HAP-1 (cell line): ENCODE measurements around the gene CCDC50.

Source experiments
- DNase-seq, 2 experiments: peaks; one replicate each; pipeline ENCODE4 v3.0.0-alpha.2; 2016 to 2020; ENCODE audit warnings: low spot score in 2 of 2
- H3K27me3 ChIP-seq: fragments of 250-450 bp; sonication (Bioruptor Pico); 2 replicates; pipeline ENCODE4 v1.5.1; 2020; ENCODE audit warnings: low read depth, mild to moderate bottlenecking, moderate library complexity
- H3K36me3 ChIP-seq: fragments of 250-450 bp; sonication (Bioruptor Pico); replicated peaks from 2 replicates; pipeline ENCODE4 v1.5.1; 2020; ENCODE audit warnings: mild to moderate bottlenecking
- H3K4me1 ChIP-seq: fragments of 250-450 bp; sonication (Bioruptor Pico); 2 replicates; pipeline ENCODE4 v1.5.1; 2020; ENCODE audit warnings: mild to moderate bottlenecking
- H3K4me3 ChIP-seq: fragments of 250-450 bp; sonication (Bioruptor Pico); 2 replicates; pipeline ENCODE4 v1.5.1; 2020; ENCODE audit warnings: mild to moderate bottlenecking, moderate library complexity
- H3K9me3 ChIP-seq: fragments of 250-450 bp; sonication (Bioruptor Pico); 2 replicates; pipeline ENCODE4 v1.5.1; 2020; ENCODE audit warnings: mild to moderate bottlenecking, moderate library complexity
- in situ Hi-C: fragments of 300-500 bp; cut with MboI; formaldehyde crosslinking; loops from 3 replicates; pipeline ENCODE4 v1.14.3; 2020; ENCODE audit warnings: low sequenced_read_pairs, inconsistent platforms, mixed read lengths

CCDC50 gene, protein sequence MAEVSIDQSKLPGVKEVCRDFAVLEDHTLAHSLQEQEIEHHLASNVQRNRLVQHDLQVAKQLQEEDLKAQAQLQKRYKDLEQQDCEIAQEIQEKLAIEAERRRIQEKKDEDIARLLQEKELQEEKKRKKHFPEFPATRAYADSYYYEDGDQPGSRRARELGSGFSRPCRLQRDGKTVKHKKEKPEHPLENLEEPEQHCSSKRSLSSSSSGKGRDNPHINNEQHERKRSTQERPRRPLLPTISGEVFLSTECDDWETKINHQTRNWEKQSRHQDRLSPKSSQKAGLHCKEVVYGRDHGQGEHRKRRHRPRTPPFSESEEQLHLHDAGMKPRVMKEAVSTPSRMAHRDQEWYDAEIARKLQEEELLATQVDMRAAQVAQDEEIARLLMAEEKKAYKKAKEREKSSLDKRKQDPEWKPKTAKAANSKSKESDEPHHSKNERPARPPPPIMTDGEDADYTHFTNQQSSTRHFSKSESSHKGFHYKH

DNA sequence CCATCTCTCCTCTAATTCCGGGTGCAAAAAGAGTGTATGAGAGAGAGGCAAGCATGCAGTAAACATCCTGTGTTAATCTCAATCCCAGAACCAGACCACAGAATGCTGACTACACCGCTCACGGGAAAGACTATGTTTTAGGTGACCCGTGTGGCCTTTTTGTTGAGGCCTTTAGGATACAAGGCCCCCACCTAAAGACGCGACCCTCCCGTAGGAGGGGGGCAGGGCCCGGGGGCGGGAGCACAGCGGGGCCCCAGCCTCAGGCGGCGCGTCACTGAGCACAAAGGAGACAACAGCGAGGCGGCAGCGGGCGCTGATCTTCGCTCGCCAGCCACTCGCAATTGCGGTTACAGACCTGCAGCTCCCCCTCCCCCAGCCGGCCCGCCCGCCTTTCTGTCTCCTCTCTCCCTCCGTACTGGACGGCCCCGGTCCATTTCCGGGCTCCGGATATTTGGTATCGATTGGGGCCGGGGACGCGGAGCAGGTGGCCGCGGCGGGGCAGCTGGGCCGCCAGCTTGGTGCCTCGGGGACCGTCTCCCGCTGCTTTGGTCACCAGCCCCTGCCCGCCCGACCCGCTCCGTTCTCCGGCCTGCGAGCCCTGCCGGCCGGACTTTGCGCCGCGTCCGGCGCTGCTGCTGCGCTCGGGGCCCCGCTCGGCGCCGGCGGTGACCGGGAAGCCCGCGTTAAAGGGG lies at the start of gene CCDC50:
Gene CCDC50 (plus strand): TSS at position 433 of the 692 bp plus-strand sequence. CDS start 281 bp downstream, outside the sequence.
- no peaks in the 10 kb centered on the region for H3K27me3 ChIP-seq
- peak within 1 kb of the TSS; percentile 54 for H3K4me3 ChIP-seq
- H3K9me3 ChIP-seq = no peaks in the 10 kb centered on the region
- peak; percentile 70 to 89 for DNase-seq
- no peaks in the 10 kb centered on the region for H3K36me3 ChIP-seq
- in situ Hi-C loops = no loop called here
- H3K4me1 ChIP-seq = peaks cover 36% of the 10 kb centered on the region

DNA sequence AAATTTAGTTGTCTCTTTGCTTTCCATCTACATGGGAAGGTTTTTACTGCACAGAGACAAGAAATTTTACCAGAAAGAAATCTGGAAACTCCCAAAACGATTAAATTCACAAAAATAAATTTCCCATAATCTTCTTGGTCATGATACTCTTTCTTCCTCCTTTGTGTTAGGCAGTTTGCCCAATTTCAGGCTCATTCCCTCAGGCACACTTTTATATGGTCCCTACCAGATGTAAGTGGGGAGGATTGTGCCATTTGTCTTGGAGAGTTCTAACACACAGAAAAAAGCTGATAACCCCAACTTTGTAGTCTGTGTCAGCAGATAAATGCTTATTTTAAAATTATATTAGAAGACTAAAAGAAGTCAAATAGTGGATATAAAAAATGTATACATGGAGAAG lies 49.1 kb upstream of the CCDC50 start:
- Histone ChIP-seq H3K9me3 (no peaks in the 10 kb centered on the region), H3K4me3 (no peak overlapping the region), H3K27me3 (no peaks in the 10 kb centered on the region), H3K4me1 (peaks cover 3% of the 10 kb centered on the region; the same call in 1 of the 2 replicates), H3K36me3 (no peaks in the 10 kb centered on the region)
- DNase-seq = no peak
- in situ Hi-C loops = no loop called here

DNA sequence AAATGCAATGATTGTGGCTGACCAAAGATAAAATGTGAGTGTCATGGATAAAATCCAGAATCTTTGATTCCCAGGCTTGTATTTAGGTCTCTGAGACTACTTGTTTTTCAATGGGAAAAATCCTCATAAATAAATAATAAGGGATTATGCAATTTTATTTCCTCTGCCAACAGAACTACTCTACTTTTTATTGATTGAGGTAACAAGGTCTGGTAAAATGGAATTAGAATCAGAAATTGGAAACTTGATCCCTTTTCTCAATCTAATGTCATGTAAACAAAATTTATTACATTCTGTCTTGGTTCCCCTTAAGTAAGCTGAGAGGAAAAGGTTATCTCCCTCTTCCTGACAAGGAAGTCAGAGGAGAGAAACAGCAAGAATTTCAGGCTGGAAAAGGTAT lies 48.3 kb upstream of the CCDC50 start:
- in situ Hi-C loops = no loop called here

DNA sequence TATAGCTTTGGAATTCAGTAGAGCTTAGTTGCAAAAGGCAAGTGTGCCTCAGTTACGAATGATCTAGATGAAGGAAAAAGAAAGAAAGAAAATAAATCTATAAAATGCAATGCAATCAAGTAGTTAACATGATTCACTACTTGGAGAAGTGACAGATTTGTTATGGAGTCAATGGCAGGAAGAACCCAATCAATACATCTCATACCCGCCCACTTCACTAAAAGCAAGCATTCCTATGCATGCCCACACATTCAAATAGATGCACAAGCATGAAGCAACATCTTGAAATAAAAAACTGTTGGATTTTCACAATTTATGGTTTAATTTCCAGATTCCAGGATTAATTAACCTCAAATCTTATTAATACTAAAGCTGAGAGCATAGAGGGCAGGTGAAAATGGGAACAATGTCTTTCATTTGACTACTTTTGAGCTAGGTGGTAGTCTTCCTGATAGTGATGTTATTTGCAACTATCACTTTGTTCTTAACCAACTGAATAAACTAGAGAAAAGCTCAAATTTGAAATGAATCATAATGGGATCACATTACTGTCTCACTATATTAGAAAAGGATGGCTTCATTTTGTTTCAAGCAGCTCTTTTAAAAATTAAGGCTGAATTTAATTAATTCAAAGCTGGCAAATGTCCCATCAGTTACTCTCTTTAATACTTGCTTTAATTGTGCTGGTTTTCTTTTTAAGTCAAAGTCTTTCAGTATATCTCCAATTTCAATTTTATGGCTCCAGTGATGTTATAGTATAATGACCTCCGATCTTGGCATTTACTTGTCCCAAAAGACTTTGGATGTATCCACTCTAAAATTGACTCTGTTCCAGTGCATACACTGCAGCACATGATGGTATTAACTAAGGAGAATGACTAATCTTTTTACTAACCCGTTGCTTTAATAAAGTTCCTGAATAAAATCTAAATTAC lies 46.7 kb upstream of the CCDC50 start:
- H3K4me1 ChIP-seq = peaks cover 3% of the 10 kb centered on the region; the same call in 1 of the 2 replicates
- H3K36me3 ChIP-seq = no peaks in the 10 kb centered on the region

More for the DNA sequence above, 48.3 kb upstream of the CCDC50 start:
- no peaks in the 10 kb centered on the region for H3K9me3 ChIP-seq
- no peak for DNase-seq
- H3K4me1 ChIP-seq = peaks cover 3% of the 10 kb centered on the region; the same call in 1 of the 2 replicates
- no peak overlapping the region for H3K4me3 ChIP-seq
- no peaks in the 10 kb centered on the region for H3K36me3 ChIP-seq
- no peaks in the 10 kb centered on the region for H3K27me3 ChIP-seq

DNA sequence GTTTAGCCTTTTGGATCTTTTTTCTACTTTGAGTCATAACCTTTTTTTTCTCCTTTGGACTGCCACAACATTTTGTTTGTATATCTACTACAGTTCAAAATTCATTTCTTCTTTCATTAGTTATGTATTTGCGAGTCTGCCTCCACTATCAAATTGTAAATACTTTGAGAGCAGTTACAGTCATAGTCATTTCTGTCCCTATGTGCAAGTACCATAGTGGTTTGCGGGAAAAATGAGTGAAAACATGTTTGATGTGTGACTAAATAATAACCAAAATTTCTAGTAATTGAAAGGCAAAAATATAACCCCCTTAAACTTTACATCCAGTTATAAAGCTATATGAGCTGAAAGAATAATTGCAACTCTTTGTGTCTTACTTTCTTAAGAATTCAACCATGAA lies 45.8 kb upstream of the CCDC50 start:
- Histone ChIP-seq H3K9me3 (no peaks in the 10 kb centered on the region), H3K36me3 (no peaks in the 10 kb centered on the region), H3K4me1 (peaks cover 3% of the 10 kb centered on the region; the same call in 1 of the 2 replicates), H3K27me3 (no peaks in the 10 kb centered on the region), H3K4me3 (no peak overlapping the region)
- in situ Hi-C loops = no loop called here
- DNase-seq = no peak

More for the DNA sequence above, 46.7 kb upstream of the CCDC50 start:
- Histone ChIP-seq H3K27me3 (no peaks in the 10 kb centered on the region), H3K9me3 (no peaks in the 10 kb centered on the region), H3K4me3 (no peak overlapping the region)
- in situ Hi-C loops = no loop called here
- no peak for DNase-seq

DNA sequence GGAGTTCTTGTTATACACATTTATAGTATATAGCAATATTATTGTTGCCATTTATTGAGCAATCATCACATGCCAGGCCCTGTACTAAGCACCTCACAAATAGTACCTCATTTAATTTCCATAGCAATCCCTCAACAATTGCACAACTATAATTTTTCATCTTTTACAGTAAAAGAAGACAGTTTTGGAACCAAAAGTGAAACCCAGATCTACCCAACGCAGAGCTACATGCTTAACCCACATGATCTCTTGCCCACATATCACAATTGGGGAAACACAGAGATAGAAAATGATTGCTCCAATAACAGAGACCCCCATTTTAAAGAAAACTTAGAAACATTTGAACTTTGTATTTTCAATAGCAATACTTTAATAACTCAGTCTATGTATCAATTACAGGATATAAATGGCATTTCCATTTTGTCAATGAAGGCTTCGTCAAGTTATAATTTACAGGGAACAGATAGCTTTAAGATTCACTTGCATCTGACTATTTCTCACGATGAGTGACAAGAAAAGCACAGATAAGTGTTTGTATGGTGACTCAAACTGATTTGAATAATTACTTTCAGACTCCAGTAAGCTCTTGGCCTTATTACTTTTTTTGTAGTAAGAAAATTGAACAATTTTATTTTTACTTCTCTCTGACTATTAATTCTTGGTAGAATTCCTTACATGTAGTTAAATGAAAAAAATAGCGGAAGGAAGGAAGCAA lies 38.7 kb upstream of the CCDC50 start:
- no peaks in the 10 kb centered on the region for H3K9me3 ChIP-seq
- H3K4me1 ChIP-seq = no peaks in the 10 kb centered on the region
- H3K4me3 ChIP-seq = no peak overlapping the region
- in situ Hi-C loops = no loop called here
- no peaks in the 10 kb centered on the region for H3K27me3 ChIP-seq
- no peaks in the 10 kb centered on the region for H3K36me3 ChIP-seq
- no peak for DNase-seq

DNA sequence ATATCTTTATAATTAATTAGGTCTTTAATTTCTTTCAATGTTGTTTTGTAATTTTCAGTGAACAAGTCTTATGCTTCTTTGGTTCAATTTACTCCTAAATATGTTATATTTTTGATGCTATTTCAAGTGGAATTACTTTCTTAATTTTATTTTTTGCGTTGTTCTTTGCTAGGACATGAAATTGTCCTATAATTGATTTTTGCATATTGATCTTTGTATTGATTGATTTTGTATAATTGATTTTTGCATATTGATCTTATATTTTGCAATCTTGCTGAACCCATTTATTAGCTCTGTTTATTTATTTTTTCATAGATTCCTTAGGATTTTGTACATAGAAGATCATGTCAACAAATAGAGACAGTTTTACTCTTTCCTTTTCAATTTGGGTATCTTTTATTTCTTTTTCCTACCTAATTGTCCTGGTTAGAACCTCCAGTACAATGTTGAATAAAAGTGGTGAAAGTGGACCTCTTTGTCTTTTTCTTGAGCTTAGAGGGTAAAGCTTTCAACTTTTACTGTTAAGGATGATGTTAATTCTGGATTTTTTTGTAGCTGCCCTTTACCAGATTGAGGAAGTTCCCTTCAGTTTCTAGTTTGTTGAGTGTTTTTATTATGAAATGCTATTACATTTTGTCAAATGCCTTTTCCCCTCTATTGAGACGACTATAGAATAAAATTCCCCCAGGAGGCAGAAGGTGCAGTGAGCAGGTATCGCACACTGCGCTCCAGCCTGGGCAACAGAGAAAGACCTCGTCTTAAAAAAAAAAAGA lies 36.8 kb upstream of the CCDC50 start:
- no peaks in the 10 kb centered on the region for H3K36me3 ChIP-seq
- H3K4me1 ChIP-seq = no peaks in the 10 kb centered on the region
- no peak overlapping the region for H3K4me3 ChIP-seq
- no peaks in the 10 kb centered on the region for H3K9me3 ChIP-seq
- DNase-seq = no peak
- in situ Hi-C loops = no loop called here
- H3K27me3 ChIP-seq = no peaks in the 10 kb centered on the region

DNA sequence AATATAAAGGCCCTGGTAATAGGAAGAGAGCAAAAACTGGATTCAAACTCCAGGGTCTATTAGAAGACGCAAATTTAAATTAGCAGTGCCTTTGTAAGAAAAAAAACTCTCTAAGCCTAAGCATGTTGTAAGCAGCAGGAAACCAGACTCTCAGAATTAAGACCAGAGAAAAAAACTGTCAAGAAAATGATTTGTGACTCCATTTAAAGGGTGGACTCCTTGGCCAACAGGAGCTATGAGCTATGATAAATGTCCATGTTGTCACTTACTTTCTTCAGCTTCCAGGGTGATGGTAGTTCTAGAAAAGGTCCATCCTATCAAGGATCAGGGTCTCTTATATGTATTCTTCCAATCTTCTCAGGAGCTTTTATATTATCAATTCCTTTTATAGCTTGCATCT lies 34.9 kb upstream of the CCDC50 start:
- in situ Hi-C loops = no loop called here
- Histone ChIP-seq H3K27me3 (no peaks in the 10 kb centered on the region), H3K36me3 (no peaks in the 10 kb centered on the region), H3K4me1 (no peaks in the 10 kb centered on the region), H3K9me3 (no peaks in the 10 kb centered on the region), H3K4me3 (no peak overlapping the region)
- no peak for DNase-seq

DNA sequence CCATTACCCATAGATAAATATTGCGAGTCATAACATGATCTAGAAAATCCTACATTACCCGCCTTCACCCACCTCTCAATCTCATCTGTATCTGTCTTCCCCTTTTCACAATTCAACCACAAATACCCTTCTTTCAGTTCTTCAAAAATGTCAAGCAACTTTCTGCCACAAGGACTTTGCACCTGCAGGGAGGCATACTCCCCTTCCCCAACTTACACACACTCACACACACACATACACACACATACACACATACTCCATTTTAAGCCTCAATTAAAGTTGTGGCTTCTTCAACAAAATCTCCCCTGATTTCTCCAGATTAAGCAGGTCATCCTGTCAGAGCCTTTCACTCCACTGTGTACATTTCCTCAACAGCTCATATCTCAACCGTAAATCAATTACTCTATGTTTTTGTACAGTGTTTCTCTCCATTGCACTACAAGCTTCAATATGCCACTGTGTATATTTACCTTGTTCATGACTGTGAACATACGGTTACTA lies 33.1 kb upstream of the CCDC50 start:
- H3K36me3 ChIP-seq = no peaks in the 10 kb centered on the region
- H3K4me3 ChIP-seq = no peak overlapping the region
- H3K4me1 ChIP-seq = no peaks in the 10 kb centered on the region
- DNase-seq = no peak
- no peaks in the 10 kb centered on the region for H3K9me3 ChIP-seq
- H3K27me3 ChIP-seq = no peaks in the 10 kb centered on the region
- in situ Hi-C loops = no loop called here

DNA sequence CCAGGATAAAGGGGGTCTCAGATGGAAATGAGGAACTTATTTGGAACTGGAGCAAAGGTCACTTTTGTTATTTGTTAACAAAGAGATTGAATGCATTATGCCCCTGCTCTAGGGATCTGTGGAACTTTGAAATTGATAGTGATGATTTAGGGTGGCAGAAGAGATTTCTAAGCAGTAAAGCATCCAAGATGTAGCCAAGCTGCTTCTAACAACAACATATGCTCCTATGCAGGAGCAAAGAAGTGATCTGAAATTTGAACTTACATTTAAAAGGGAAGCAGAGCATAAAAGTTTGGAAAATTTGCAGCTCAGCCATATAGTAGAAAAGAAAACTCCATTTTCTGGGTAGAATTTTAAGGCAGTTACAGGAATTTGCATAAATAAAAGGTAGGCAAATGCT lies 30.3 kb upstream of the CCDC50 start:
- in situ Hi-C loops = no loop called here
- H3K27me3 ChIP-seq = no peaks in the 10 kb centered on the region
- no peaks in the 10 kb centered on the region for H3K4me1 ChIP-seq
- DNase-seq = no peak
- no peaks in the 10 kb centered on the region for H3K36me3 ChIP-seq
- no peaks in the 10 kb centered on the region for H3K9me3 ChIP-seq
- no peak overlapping the region for H3K4me3 ChIP-seq

DNA sequence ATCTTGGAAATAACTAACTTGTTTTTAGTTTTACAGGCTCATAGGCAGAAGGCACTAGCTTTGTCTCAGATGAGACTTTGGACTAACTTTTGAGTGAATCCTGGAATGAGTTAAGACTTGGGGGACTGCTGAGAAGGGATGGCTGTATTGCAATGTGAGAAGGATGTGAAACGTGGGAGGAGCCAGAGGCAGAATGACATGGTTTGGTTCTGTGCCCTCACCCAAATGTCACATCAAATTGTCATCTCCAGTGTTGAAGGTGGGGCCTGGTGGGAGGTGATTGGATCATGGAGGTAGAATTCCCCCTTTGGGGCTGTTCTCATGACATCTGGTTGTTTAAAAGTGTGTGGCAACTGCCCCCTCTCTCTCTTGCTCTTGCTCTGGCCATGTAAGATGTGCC lies 28.8 kb upstream of the CCDC50 start:
- H3K9me3 ChIP-seq = no peaks in the 10 kb centered on the region
- H3K27me3 ChIP-seq = no peaks in the 10 kb centered on the region
- H3K36me3 ChIP-seq = no peaks in the 10 kb centered on the region
- no peak overlapping the region for H3K4me3 ChIP-seq
- no peak for DNase-seq
- H3K4me1 ChIP-seq = peaks cover 3% of the 10 kb centered on the region; the same call in 1 of the 2 replicates
- in situ Hi-C loops = no loop called here

DNA sequence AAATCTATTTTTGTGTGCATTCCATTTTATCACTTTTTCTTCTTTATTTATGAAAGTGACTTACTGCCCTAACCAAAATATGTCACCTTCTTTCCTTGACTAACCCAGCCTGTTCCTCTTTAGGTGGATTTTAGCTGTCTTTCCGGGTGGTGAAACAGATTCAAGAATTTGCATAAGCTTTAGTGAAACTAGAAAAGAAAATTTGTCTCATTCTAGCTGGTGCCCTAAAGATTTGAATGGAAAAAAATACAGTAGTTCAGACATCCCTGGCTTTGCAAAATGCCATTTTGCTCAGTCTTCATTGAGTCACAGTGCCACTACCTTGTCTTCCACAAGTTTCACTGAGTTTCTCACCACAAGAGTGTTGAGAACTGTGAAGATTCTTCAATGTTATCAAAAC lies 28.2 kb upstream of the CCDC50 start:
- H3K9me3 ChIP-seq = no peaks in the 10 kb centered on the region
- no peak for DNase-seq
- in situ Hi-C loops = no loop called here
- peaks cover 8% of the 10 kb centered on the region for H3K4me1 ChIP-seq
- H3K4me3 ChIP-seq = no peak overlapping the region
- no peaks in the 10 kb centered on the region for H3K36me3 ChIP-seq
- H3K27me3 ChIP-seq = no peaks in the 10 kb centered on the region
